ENCODE results near the gene PHF1.

Gene PHF1

GRCh38 chr6:33417128-33417902 is 6.5 kb downstream of the PHF1 start:
- DNase-seq = no peak

- peak; percentile 60 to 100 (median 100) for DNase-seq
These were observed 7.3 kb downstream of the PHF1 start, which contains the start of gene CUTA for GRCh38 chr6:33417903-33418689. Gene CUTA (minus strand): TSS chr6:33418107. CDS start chr6:33418000, 107 bp downstream.

GRCh38 chr6:33418690-33419291 is 8.0 kb downstream of the PHF1 start:
- no peak for DNase-seq

- DNase-seq = peak in 32 of 56 donors; percentile 12 to 54 (median 35)
These were observed 9.0 kb downstream of the PHF1 start, which contains the start of gene SYNGAP1 for GRCh38 chr6:33419580-33420490. Gene SYNGAP1 (plus strand): TSS chr6:33420065. CDS start chr6:33420265, 200 bp downstream.

- DNase-seq = no peak
These were observed 9.9 kb downstream of the PHF1 start for GRCh38 chr6:33420491-33421343.

GRCh38 chr6:33421344-33421643 is 10.5 kb downstream of the PHF1 start:
- DNase-seq = no peak

GRCh38 chr6:33423777-33424176 is 13.0 kb downstream of the PHF1 start:
- no peak for DNase-seq

- peak in 2 of 56 donors; percentile 13 to 33 for DNase-seq
These were observed 14.2 kb downstream of the PHF1 start for GRCh38 chr6:33424855-33425667.

GRCh38 chr6:33425668-33426577 is 15.1 kb downstream of the PHF1 start:
- DNase-seq = peak in 54 of 56 donors; percentile 32 to 86 (median 70)

- peak in 9 of 56 donors; percentile 25 to 55 (median 42) for DNase-seq
These were observed 16.0 kb downstream of the PHF1 start for GRCh38 chr6:33426590-33427511.

- peak in 38 of 56 donors; percentile 13 to 77 (median 36) for DNase-seq
These were observed 16.9 kb downstream of the PHF1 start for GRCh38 chr6:33427585-33428223.

- peak in 3 of 56 donors; percentile 27 to 75 (median 40) for DNase-seq
These were observed 17.6 kb downstream of the PHF1 start for GRCh38 chr6:33428224-33428965.

- DNase-seq = peak in 1 of 56 donors; percentile 27
These were observed 18.3 kb downstream of the PHF1 start for GRCh38 chr6:33428966-33429749.

GRCh38 chr6:33429750-33430052 is 18.9 kb downstream of the PHF1 start:
- DNase-seq = no peak

GRCh38 chr6:33430334-33430733 is 19.5 kb downstream of the PHF1 start:
- no peak for DNase-seq
